LNCaP clone FGC (cell line): ENCODE measurements around the gene INPP4A.
"Not testable (repeated sequence)": the region's sequence is repeated elsewhere in the genome, so short reads cannot be mapped to it uniquely, and the experiment has no call there.

Experiments
- DNase-seq: peaks from one replicate; pipeline ENCODE4 v3.0.0-alpha.2; 2011; ENCODE audit warnings: low read depth
- H3K4me3 ChIP-seq: 2 replicates; pipeline ENCODE4 v1.5.1; 2011; ENCODE audit warnings: mild to moderate bottlenecking, low read depth, low read length, control low read depth
- TF ChIP-seq, protein P1 (sequence below): IDR thresholded peaks from 2 replicates; pipeline ENCODE4 v1.5.1; 2012; ENCODE audit warnings: mild to moderate bottlenecking; ENCODE audit not compliant: control insufficient read depth, insufficient read depth; ENCODE audit errors: extremely low read depth

The INPP4A gene

DNA sequence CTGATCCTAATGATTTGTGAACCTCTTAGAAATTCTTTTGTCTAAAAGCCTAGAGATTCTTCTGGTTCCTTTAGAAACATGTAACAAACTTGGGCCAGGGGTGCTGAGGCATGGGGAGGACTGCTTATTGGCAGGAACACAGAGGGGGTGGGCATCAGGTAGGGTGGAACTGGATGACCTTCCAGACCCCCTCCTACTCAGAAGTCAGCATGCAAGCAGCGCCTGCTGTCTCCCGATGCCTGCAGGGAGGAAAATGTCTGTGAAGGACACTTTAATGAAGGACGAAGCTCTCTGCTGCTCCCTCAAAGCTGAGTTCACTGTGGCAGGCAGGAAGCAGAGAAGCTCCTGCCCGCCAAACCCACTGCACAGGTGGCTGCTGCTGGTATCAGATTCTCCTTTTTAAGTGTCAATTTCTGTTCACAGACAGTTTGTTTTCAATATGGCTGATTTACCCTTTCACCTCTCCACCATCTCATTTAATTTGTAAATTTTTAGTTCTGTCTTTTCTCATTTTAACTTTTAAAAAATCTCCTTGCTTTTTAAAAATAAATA, 144.3 kb downstream of the INPP4A start:
- TF ChIP-seq, protein P1, sequence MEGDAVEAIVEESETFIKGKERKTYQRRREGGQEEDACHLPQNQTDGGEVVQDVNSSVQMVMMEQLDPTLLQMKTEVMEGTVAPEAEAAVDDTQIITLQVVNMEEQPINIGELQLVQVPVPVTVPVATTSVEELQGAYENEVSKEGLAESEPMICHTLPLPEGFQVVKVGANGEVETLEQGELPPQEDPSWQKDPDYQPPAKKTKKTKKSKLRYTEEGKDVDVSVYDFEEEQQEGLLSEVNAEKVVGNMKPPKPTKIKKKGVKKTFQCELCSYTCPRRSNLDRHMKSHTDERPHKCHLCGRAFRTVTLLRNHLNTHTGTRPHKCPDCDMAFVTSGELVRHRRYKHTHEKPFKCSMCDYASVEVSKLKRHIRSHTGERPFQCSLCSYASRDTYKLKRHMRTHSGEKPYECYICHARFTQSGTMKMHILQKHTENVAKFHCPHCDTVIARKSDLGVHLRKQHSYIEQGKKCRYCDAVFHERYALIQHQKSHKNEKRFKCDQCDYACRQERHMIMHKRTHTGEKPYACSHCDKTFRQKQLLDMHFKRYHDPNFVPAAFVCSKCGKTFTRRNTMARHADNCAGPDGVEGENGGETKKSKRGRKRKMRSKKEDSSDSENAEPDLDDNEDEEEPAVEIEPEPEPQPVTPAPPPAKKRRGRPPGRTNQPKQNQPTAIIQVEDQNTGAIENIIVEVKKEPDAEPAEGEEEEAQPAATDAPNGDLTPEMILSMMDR, result no peak
- H3K4me3 ChIP-seq, result no peak overlapping the region

DNA sequence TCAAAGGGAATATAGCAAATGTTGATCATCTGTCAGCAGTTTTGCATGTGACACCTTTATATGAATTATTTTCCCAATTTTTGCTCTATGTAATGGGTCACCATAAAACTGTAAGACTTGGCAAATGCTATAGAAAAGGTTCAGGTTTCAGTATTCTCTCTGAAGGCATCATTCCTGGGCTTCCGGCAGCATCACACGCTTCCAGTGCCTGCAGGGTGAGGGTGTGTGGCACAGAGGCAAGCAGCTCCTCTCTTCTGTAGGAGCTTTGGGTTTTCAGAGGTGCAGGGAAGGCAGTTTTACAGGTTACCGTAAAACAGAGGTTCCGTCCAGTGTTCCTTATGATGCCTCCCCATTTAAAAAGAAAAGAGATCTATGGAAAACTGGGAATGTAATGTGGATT, 144.8 kb downstream of the INPP4A start:
- TF ChIP-seq, protein P1, result no peak
- no peak overlapping the region for H3K4me3 ChIP-seq
- DNase-seq, result no peak

More for the DNA sequence above, 144.3 kb downstream of the INPP4A start:
- no peak for DNase-seq

DNA sequence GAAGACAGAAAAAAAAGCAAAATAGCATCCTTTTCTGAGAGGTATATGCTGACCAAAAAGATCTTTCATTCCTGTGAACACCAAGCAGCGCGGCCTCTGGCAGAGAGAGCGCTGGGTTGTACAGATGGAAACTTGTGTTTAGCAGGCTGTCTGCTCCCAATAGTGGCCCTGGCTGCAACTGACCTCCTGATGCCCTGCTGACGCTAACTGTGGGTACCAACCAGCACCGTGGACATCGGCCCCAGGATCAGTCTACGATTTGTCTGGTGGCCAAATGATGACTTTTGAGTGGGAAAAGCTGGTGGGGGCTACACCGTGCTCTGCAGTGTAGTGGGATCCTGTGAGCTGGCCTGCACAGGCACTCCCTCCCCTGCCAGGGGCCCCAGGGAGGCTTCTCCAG, 147.9 kb downstream of the INPP4A start:
- no peak for DNase-seq
- H3K4me3 ChIP-seq, result no peak overlapping the region
- TF ChIP-seq, protein P1, result no peak

DNA sequence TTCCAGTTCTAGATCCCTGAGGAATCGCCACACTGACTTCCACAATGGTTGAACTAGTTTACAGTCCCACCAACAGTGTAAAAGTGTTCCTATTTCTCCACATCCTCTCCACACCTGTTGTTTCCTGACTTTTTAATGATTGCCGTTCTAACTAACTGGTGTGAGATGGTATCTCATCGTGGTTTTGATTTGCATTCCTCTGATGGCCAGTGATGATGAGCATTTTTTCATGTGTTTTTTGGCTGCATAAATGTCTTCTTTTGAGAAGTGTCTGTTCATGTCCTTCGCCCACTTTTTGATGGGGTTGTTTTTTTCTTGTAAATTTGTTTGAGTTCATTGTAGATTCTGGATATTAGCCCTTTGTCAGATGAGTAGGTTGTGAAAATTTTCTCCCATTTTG, 150.0 kb downstream of the INPP4A start:
- DNase-seq, H3K4me3 ChIP-seq: not testable (repeated sequence)

DNA sequence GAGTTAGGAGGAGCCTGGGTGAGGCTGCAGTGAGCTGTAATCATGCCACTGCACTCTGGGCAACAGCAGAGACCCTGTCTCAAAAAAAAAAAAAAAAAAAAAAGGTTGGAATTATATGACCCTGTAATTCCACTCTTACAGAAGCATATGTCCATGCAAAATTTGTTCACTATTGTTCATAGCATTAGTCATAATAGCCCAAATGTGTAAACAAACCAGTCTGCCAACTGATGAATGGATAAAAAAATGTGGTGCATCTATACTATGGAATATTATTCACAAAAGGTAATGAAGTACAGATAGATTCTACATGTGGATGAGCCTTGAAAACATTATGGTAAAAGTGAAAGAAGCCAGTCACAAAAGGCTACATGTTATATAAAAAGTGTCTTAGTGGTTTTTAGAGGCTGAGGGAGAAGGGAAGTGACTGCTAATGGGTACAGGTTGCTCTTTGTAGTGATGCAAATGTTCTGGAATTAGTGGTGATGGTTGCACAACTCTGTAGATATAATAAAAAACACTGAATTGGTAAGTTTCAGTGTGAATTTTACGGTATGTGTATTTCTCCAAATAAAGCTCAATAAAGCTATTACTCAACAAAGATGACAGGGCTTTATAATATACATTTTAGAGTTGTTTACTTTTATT, 154.2 kb downstream of the INPP4A start:
- DNase-seq, result no peak
- TF ChIP-seq, protein P1, result no peak
- H3K4me3 ChIP-seq, result no peak overlapping the region

DNA sequence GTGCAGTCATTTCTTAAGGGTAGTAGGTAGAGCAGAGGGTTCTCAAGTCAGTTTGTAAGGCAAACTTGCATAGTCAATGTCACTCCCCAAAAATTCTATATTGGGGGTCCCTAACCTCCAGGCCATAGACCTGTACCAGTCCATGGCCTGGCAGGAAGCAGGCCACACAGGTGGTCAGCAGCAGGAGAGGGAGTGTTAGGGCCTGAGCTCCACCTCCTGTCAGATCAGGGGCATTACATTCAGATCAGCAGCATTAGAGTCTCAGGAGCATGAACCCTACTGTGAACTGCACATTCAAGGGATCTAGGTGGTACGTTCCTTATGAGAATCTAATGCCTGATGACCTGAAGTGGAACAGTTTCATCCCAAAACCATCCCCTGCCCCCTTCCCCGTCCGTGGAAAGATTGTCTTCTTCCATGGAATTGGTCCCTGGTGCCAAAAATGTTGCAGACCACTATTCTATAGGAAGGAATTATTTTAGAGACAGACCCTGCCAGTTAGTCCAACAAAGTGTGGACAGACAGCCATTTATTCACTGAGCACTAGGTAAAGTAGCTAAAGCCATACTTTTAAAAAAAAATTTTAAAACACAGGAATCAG, 157.0 kb downstream of the INPP4A start:
- H3K4me3 ChIP-seq, result no peak overlapping the region
- no peak for DNase-seq
- TF ChIP-seq, protein P1, result peak; percentile 74

DNA sequence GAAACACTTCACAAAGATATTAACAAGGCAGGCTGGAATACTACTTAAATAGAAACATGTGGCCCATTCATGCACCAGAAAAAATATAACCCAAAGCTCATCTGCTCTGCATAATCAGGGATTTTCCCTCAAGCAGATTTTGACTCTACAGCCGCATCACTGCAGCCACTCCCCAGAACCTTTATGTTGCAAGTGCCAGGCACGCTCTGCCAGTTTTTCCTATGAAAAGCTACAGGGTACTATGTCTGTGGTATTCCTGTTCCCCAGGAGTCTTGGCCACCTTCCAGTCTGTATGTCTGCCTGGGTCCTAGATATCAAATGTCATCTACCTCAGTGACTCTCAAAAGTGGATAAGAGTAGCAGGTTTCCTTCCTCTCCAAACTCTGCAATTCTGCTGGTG, 159.9 kb downstream of the INPP4A start:
- DNase-seq, result no peak
- no peak overlapping the region for H3K4me3 ChIP-seq
- TF ChIP-seq, protein P1, result no peak
